Spleen (tissue), 7 donors: Measurements from ENCODE around the gene RDH11.

Experiments
- CTCF ChIP-seq, 11 experiments: fragments of 200-600 bp in 7 of 11; fragments of 450-650 bp in 4 of 11; sonication (generic) in 4 of 11; IDR thresholded peaks in 8 of 11; conservative IDR thresholded peaks in 3 of 11; 1 replicate in 7 of 11; 2 replicates in 4 of 11; pipeline versions ENCODE4 v1.4.0 to v1.8.0; 2016 to 2021; ENCODE audit warnings: antibody characterized with exemption in 11 of 11, inconsistent platforms in 4 of 11, mild to moderate bottlenecking in 1 of 11
- POLR2A ChIP-seq, 3 donors: fragments of 450-650 bp; IDR thresholded peaks; one replicate each; pipeline ENCODE4 v1.5.1; 2017; ENCODE audit warnings: antibody characterized with exemption in 3 of 3, mild to moderate bottlenecking in 1 of 3
- POLR2AphosphoS5 ChIP-seq, 3 donors: sonication (generic); formaldehyde crosslinking; IDR thresholded peaks; one replicate each; pipeline ENCODE4 v1.5.1; 2017; ENCODE audit warnings: antibody characterized with exemption in 3 of 3
- donor health status: DM: no; HTN: no; CAD: no; lungs with moderate emphysema.
- donor health status: DM: no; HTN: no; CAD: no.
- donor health status: DM: no; HTN: no; CAD: no.

DNA sequence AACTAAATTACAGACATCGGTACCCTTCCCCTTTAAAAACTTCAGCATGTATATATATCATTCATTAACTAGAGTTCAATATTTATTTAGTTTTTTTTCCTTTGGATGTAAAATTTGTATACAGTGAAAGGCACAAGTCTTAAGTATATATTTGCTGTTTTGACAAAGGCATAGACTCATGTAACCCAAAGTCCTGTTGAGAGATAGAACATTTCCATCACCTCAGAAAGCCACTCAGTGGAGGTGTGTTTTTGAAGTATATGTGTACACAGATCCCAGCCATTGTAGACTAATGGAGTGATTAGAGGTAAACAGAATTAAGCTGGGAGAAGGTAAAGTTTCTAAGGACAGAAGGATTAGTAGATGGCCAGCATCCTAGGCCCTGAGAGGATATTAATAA, 21.5 kb upstream of the RDH11 start:
- TF ChIP-seq POLR2A (IDR thresholded peaks at IDR 0.05) (no peak), CTCF (IDR thresholded peaks at IDR 0.05 in 8 of 11, conservative IDR thresholded peaks at IDR 0.05 in 3 of 11) (no peak), POLR2AphosphoS5 (IDR thresholded peaks at IDR 0.05) (no peak)
